Measurements from ENCODE around the gene ADAM12.

Gene ADAM12

GRCh38 chr10:125989791-125990190 lies 398.5 kb downstream of the ADAM12 start:
- Histone ChIP-seq H3K27ac (ENCODE audit: insufficient read depth, low read length, poor library complexity, severe bottlenecking) (no peak overlapping the region), H3K27me3 (replicated peaks; ENCODE audit: control insufficient read depth, insufficient read depth, low read length, poor library complexity, severe bottlenecking) (no peaks in the 10 kb centered on the region), H3K36me3 (ENCODE audit: control insufficient read depth, insufficient read depth, low read length) (no peaks in the 10 kb centered on the region), H3K9me3 (ENCODE audit: control insufficient read depth, low read length) (no peaks in the 10 kb centered on the region), H3K4me1 (ENCODE audit: control insufficient read depth, insufficient read depth, low read length, poor library complexity, severe bottlenecking) (no peaks in the 10 kb centered on the region), H3K4me3 (ENCODE audit: insufficient read depth, low read depth, low read length, poor library complexity, severe bottlenecking) (no peak overlapping the region)
- no peak for DNase-seq

DNA sequence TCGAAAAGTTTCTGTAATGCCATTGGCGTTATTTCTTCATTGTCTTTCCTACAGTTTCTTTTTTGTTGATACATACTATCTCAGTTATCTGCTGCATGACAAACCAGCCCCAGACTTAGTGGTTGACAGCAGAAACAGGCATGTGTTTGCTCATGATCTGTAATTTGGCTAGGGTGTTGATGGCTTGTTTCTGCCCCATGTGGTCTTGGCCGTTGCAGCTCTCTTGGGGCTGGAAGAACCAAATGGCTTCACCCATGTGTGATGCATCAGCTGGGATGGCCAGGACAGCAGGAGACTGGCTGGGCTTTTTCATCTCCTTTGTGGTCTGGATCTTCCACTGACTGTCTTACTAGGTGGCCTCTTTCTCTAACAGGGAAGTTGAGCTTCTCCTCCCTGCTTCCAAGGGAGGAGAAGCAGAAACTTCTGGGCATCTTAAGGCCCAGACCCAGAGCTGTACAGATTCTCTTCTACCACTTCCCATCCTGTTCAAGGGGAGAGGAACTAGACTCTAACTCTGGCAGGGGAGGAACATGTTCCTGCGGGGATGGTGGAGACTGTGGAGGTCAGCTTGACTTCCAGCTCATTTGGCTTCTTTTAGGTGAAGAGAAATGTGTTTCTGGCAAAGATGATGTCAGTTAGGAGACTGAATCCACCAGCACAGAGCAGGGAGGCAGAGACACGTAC lies 402.6 kb downstream of the ADAM12 start:
- Histone ChIP-seq H3K4me3 (ENCODE audit: insufficient read depth, low read depth, low read length, poor library complexity, severe bottlenecking) (no peak overlapping the region), H3K9me3 (ENCODE audit: control insufficient read depth, low read length) (no peaks in the 10 kb centered on the region), H3K27me3 (replicated peaks; ENCODE audit: control insufficient read depth, insufficient read depth, low read length, poor library complexity, severe bottlenecking) (no peaks in the 10 kb centered on the region), H3K36me3 (ENCODE audit: control insufficient read depth, insufficient read depth, low read length) (no peaks in the 10 kb centered on the region), H3K27ac (ENCODE audit: insufficient read depth, low read length, poor library complexity, severe bottlenecking) (no peak overlapping the region), H3K4me1 (ENCODE audit: control insufficient read depth, insufficient read depth, low read length, poor library complexity, severe bottlenecking) (no peaks in the 10 kb centered on the region)
- DNase-seq, result no peak

DNA sequence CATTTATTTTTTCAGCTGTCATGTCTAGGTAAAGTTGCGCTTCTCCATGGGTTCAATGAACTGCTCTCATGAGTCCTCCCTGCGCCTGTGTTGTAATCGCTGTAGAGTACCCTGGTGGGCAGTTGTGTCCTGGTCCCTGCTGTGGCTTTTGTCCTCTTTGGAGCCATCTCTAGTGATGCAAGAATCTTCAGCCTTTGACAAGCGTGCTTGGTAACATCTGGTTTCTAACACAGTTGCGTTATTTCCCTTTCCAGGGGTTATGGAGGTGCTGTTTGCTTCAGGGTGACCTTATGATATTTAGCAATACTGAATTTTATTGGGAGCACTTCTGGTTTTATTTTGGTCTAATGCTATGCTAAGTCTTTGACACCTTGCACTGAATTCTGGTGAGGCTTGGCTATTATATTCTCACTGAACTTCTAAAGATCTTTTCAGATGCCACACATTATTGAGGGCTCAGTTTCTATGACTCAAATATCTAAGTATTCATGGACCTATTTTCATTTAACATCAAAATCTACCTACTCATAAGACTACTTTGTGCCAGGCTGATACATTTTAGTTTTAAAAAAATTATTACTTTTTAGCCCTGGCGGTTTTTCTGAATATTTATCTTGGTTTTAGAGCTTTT lies 403.3 kb downstream of the ADAM12 start:
- no peaks in the 10 kb centered on the region for H3K4me1 ChIP-seq (ENCODE audit: control insufficient read depth, insufficient read depth, low read length, poor library complexity, severe bottlenecking)
- no peak for DNase-seq
- H3K36me3 ChIP-seq (ENCODE audit: control insufficient read depth, insufficient read depth, low read length), result no peaks in the 10 kb centered on the region
- no peaks in the 10 kb centered on the region for H3K27me3 ChIP-seq (replicated peaks; ENCODE audit: control insufficient read depth, insufficient read depth, low read length, poor library complexity, severe bottlenecking)
- H3K9me3 ChIP-seq (ENCODE audit: control insufficient read depth, low read length), result no peaks in the 10 kb centered on the region
- no peak overlapping the region for H3K4me3 ChIP-seq (ENCODE audit: insufficient read depth, low read depth, low read length, poor library complexity, severe bottlenecking)
- H3K27ac ChIP-seq (ENCODE audit: insufficient read depth, low read length, poor library complexity, severe bottlenecking), result no peak overlapping the region

- H3K4me1 ChIP-seq (ENCODE audit: control insufficient read depth, insufficient read depth, low read length, poor library complexity, severe bottlenecking), result no peaks in the 10 kb centered on the region
- no peak for DNase-seq
- no peaks in the 10 kb centered on the region for H3K9me3 ChIP-seq (ENCODE audit: control insufficient read depth, low read length)
- H3K36me3 ChIP-seq (ENCODE audit: control insufficient read depth, insufficient read depth, low read length), result no peaks in the 10 kb centered on the region
- H3K4me3 ChIP-seq (ENCODE audit: insufficient read depth, low read depth, low read length, poor library complexity, severe bottlenecking), result no peak overlapping the region
- H3K27me3 ChIP-seq (replicated peaks; ENCODE audit: control insufficient read depth, insufficient read depth, low read length, poor library complexity, severe bottlenecking), result no peaks in the 10 kb centered on the region
- no peak overlapping the region for H3K27ac ChIP-seq (ENCODE audit: insufficient read depth, low read length, poor library complexity, severe bottlenecking)
These were observed 403.9 kb downstream of the ADAM12 start for GRCh38 chr10:125984346-125984745.

GRCh38 chr10:125983656-125984055 lies 404.6 kb downstream of the ADAM12 start:
- Histone ChIP-seq H3K36me3 (ENCODE audit: control insufficient read depth, insufficient read depth, low read length) (no peaks in the 10 kb centered on the region), H3K4me3 (ENCODE audit: insufficient read depth, low read depth, low read length, poor library complexity, severe bottlenecking) (no peak overlapping the region), H3K9me3 (ENCODE audit: control insufficient read depth, low read length) (no peaks in the 10 kb centered on the region), H3K4me1 (ENCODE audit: control insufficient read depth, insufficient read depth, low read length, poor library complexity, severe bottlenecking) (no peaks in the 10 kb centered on the region), H3K27me3 (replicated peaks; ENCODE audit: control insufficient read depth, insufficient read depth, low read length, poor library complexity, severe bottlenecking) (no peaks in the 10 kb centered on the region), H3K27ac (ENCODE audit: insufficient read depth, low read length, poor library complexity, severe bottlenecking) (no peak overlapping the region)
- DNase-seq, result no peak

GRCh38 chr10:125983161-125983560 lies 405.1 kb downstream of the ADAM12 start:
- Histone ChIP-seq H3K4me3 (ENCODE audit: insufficient read depth, low read depth, low read length, poor library complexity, severe bottlenecking) (no peak overlapping the region), H3K4me1 (ENCODE audit: control insufficient read depth, insufficient read depth, low read length, poor library complexity, severe bottlenecking) (no peaks in the 10 kb centered on the region), H3K9me3 (ENCODE audit: control insufficient read depth, low read length) (no peaks in the 10 kb centered on the region), H3K27me3 (replicated peaks; ENCODE audit: control insufficient read depth, insufficient read depth, low read length, poor library complexity, severe bottlenecking) (no peaks in the 10 kb centered on the region), H3K27ac (ENCODE audit: insufficient read depth, low read length, poor library complexity, severe bottlenecking) (no peak overlapping the region), H3K36me3 (ENCODE audit: control insufficient read depth, insufficient read depth, low read length) (no peaks in the 10 kb centered on the region)
- no peak for DNase-seq

DNA sequence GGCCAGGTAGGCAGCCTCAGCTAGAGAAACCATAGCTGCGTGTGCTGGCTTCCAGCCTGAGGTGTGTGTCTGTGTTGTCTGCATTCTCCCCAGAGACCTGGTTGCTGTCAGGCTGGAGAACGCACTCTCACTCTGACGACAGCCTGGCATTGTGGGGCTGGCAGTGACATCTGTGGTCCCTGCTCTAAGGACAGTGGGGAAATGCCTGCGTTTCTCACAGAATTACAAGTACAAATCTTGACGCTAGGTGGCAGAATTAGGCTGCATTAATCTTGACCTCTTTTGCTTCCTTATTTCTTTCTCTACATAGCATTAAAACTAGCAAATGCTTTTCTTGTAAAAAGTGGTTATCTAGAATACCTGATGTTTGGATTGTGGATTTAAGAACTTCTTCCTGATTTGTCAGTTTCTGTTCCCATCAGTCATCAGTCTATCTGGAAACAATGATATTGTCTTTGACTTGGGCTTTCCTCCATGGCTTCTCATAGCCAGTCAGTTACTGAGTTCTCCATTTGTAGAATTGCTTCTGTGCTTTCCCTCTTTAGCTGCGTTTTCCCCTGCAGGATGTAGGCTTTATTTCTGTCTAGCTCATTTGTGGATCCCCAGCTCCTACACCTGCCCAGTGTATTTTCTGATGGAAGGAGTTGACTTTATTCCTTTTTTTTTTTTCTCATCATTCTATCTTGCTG lies 405.9 kb downstream of the ADAM12 start:
- Histone ChIP-seq H3K27ac (ENCODE audit: insufficient read depth, low read length, poor library complexity, severe bottlenecking) (no peak overlapping the region), H3K9me3 (ENCODE audit: control insufficient read depth, low read length) (no peaks in the 10 kb centered on the region), H3K36me3 (ENCODE audit: control insufficient read depth, insufficient read depth, low read length) (no peaks in the 10 kb centered on the region), H3K4me3 (ENCODE audit: insufficient read depth, low read depth, low read length, poor library complexity, severe bottlenecking) (no peak overlapping the region), H3K27me3 (replicated peaks; ENCODE audit: control insufficient read depth, insufficient read depth, low read length, poor library complexity, severe bottlenecking) (no peaks in the 10 kb centered on the region), H3K4me1 (ENCODE audit: control insufficient read depth, insufficient read depth, low read length, poor library complexity, severe bottlenecking) (no peaks in the 10 kb centered on the region)
- no peak for DNase-seq

GRCh38 chr10:125980521-125981035 lies 407.7 kb downstream of the ADAM12 start:
- H3K27ac ChIP-seq (ENCODE audit: insufficient read depth, low read length, poor library complexity, severe bottlenecking), result no peak overlapping the region
- no peak for DNase-seq

DNA sequence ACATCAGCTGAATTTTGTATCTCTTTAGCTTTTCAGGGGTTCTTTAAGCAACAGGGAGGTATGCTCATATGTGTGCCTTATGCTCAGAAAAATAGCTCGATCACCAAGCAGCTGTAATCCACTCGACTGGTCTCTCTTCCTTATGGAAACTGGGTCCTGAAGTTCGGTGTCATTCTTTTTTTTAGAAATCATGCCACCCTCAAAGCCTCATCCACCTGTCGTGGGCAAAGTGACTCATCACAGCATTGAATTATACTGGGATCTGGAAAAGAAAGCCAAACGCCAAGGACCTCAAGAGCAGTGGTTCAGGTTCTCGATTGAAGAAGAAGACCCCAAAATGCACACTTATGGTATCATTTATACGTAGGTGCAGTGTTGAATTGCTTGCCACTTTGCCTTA lies 408.3 kb downstream of the ADAM12 start:
- no peaks in the 10 kb centered on the region for H3K27me3 ChIP-seq (replicated peaks; ENCODE audit: control insufficient read depth, insufficient read depth, low read length, poor library complexity, severe bottlenecking)
- H3K4me1 ChIP-seq (ENCODE audit: control insufficient read depth, insufficient read depth, low read length, poor library complexity, severe bottlenecking), result no peaks in the 10 kb centered on the region
- no peak overlapping the region for H3K27ac ChIP-seq (ENCODE audit: insufficient read depth, low read length, poor library complexity, severe bottlenecking)
- no peaks in the 10 kb centered on the region for H3K9me3 ChIP-seq (ENCODE audit: control insufficient read depth, low read length)
- H3K36me3 ChIP-seq (ENCODE audit: control insufficient read depth, insufficient read depth, low read length), result no peaks in the 10 kb centered on the region
- H3K4me3 ChIP-seq (ENCODE audit: insufficient read depth, low read depth, low read length, poor library complexity, severe bottlenecking), result no peak overlapping the region
- no peak for DNase-seq

More at GRCh38 chr10:125980521-125981035, 407.7 kb downstream of the ADAM12 start:
- Histone ChIP-seq H3K9me3 (ENCODE audit: control insufficient read depth, low read length) (no peaks in the 10 kb centered on the region), H3K27me3 (replicated peaks; ENCODE audit: control insufficient read depth, insufficient read depth, low read length, poor library complexity, severe bottlenecking) (no peaks in the 10 kb centered on the region), H3K36me3 (ENCODE audit: control insufficient read depth, insufficient read depth, low read length) (no peaks in the 10 kb centered on the region), H3K4me3 (ENCODE audit: insufficient read depth, low read depth, low read length, poor library complexity, severe bottlenecking) (no peak overlapping the region), H3K4me1 (ENCODE audit: control insufficient read depth, insufficient read depth, low read length, poor library complexity, severe bottlenecking) (no peaks in the 10 kb centered on the region)
